Endothelial cell of umbilical vein (primary cell): ENCODE measurements around the gene DYNLRB2. TPM values are rescaled to one million over a fixed set of nuclear protein-coding genes. Genes with fewer than 3 reads are reported as not detected.

Experiments used
- BruUV-seq: library from RNA; stranded (reverse); fragments of 400-500 nt; replicated peaks from 2 replicates; lab custom pipeline; 2021; lab: Mats Ljungman, UMichigan
- CTCF ChIA-PET: fragments of 300-600, 350-600 bp; sonication (Branson Sonifier 250); formaldehyde crosslinking; loops from one replicate; lab custom pipeline; 2021; ENCODE audit warnings: antibody characterized with exemption, inconsistent platforms; lab: Charles Lee
- POLR2A ChIA-PET: fragments of 300-600, 350-600 bp; sonication (Branson Sonifier 250); formaldehyde crosslinking; loops from one replicate; lab custom pipeline; 2021; ENCODE audit warnings: antibody characterized with exemption, inconsistent platforms; lab: Charles Lee
- DNase-seq: peaks from one replicate; pipeline ENCODE4 v3.0.0-alpha.2; 2011; ENCODE audit warnings: low read depth, low spot score
- FAIRE-seq: peaks from 2 replicates; lab custom pipeline; 2011; peaks lifted over from hg19 to GRCh38; lab: Jason Lieb, UNC
- H2AFZ ChIP-seq: 2 replicates; pipeline ENCODE4 v1.6.0; 2012; ENCODE audit warnings: low read depth, low read length, control low read depth, inconsistent platforms
- H3K27ac ChIP-seq: 2 replicates; pipeline ENCODE4 v1.5.1; 2011; ENCODE audit warnings: low read depth, mild to moderate bottlenecking, control low read depth, low read length, moderate library complexity; ENCODE audit not compliant: insufficient read depth
- H3K27me3 ChIP-seq, 2 experiments: 2 replicates each; pipeline versions ENCODE4 v1.6.0 to v1.6.1; 2011; ENCODE audit warnings: low read length in 2 of 2, mixed read lengths in 1 of 2; ENCODE audit not compliant: control insufficient read depth in 2 of 2, insufficient read depth in 2 of 2
- H3K36me3 ChIP-seq, 2 experiments: 2 replicates in 1 of 2; 3 replicates in 1 of 2; pipeline ENCODE4 v1.5.1; 2011; ENCODE audit warnings: low read length in 2 of 2, mild to moderate bottlenecking in 1 of 2, moderate library complexity in 1 of 2; ENCODE audit not compliant: control insufficient read depth in 2 of 2, insufficient read depth in 2 of 2; ENCODE audit errors: extremely low read depth in 1 of 2
- H3K4me1 ChIP-seq: 3 replicates; pipeline ENCODE4 v1.5.1; 2011; ENCODE audit warnings: mild to moderate bottlenecking, low read length; ENCODE audit not compliant: control insufficient read depth, insufficient read depth; ENCODE audit errors: extremely low read depth
- H3K4me2 ChIP-seq: 2 replicates; pipeline ENCODE4 v1.6.1; 2011; ENCODE audit warnings: low read length, control low read depth, mixed read lengths; ENCODE audit not compliant: insufficient read depth
- H3K4me3 ChIP-seq, 3 experiments: fragments of 200-600 bp in 1 of 3; sonication (generic), shearing (Covaris generic) in 1 of 3; replicated peaks in 1 of 3; 2 replicates each; pipeline ENCODE4 v1.5.1; 2011 to 2016; ENCODE audit warnings: control low read depth in 3 of 3, low read length in 3 of 3, mild to moderate bottlenecking in 2 of 3, inconsistent platforms in 1 of 3, low read depth in 1 of 3, moderate library complexity in 1 of 3; ENCODE audit not compliant: insufficient read depth in 1 of 3
- H3K79me2 ChIP-seq: 2 replicates; pipeline ENCODE4 v1.6.0; 2012; ENCODE audit warnings: low read length, inconsistent platforms; ENCODE audit not compliant: control insufficient read depth, insufficient read depth
- H3K9ac ChIP-seq: replicated peaks from 2 replicates; pipeline ENCODE3; 2011; ENCODE audit warnings: low read length, control low read depth; ENCODE audit not compliant: insufficient read depth; ENCODE audit errors: extremely low read depth
- H3K9me1 ChIP-seq: replicated peaks from 3 replicates; pipeline ENCODE4 v1.6.0; 2011; ENCODE audit warnings: mild to moderate bottlenecking, low read length; ENCODE audit not compliant: control insufficient read depth, insufficient read depth; ENCODE audit errors: extremely low read depth
- H3K9me3 ChIP-seq: replicated peaks from 2 replicates; pipeline ENCODE4 v1.5.1; 2012; ENCODE audit warnings: low read length, inconsistent platforms; ENCODE audit not compliant: control insufficient read depth, insufficient read depth
- H4K20me1 ChIP-seq: replicated peaks from 2 replicates; pipeline ENCODE3; 2011; ENCODE audit warnings: mild to moderate bottlenecking, low read length; ENCODE audit not compliant: control insufficient read depth, insufficient read depth; ENCODE audit errors: extremely low read depth
- EZH2 ChIP-seq: IDR thresholded peaks from 2 replicates; pipeline ENCODE4 v1.6.1; 2012; ENCODE audit warnings: borderline replicate concordance, low read depth, mild to moderate bottlenecking, moderate library complexity, low read length, inconsistent platforms; ENCODE audit not compliant: severe bottlenecking
- FOS ChIP-seq: IDR thresholded peaks from 2 replicates; pipeline ENCODE4 v1.6.1; 2011; ENCODE audit warnings: mild to moderate bottlenecking, low read length, moderate library complexity, borderline replicate concordance; ENCODE audit not compliant: insufficient read depth
- GATA2 ChIP-seq: IDR thresholded peaks from 2 replicates; pipeline ENCODE4 v1.7.0; 2011; ENCODE audit warnings: low read depth, mild to moderate bottlenecking, moderate library complexity, mixed read lengths, low read length; ENCODE audit not compliant: insufficient read length, insufficient read depth
- JUN ChIP-seq: IDR thresholded peaks from 2 replicates; pipeline ENCODE4 v1.6.1; 2011; ENCODE audit warnings: borderline replicate concordance, low read depth; ENCODE audit not compliant: insufficient read length, insufficient read depth
- MYC ChIP-seq: IDR thresholded peaks from one replicate; pipeline ENCODE4 v1.6.1; 2011; ENCODE audit warnings: mild to moderate bottlenecking, low read depth, low read length
- POLR2A ChIP-seq: IDR thresholded peaks from 2 replicates; pipeline ENCODE4 v1.6.1; 2012; ENCODE audit warnings: low read depth, mild to moderate bottlenecking, control low read depth, low read length
- POLR2AphosphoS5 ChIP-seq: IDR thresholded peaks from 2 replicates; pipeline ENCODE4 v1.6.1; 2012; ENCODE audit warnings: low read depth, mild to moderate bottlenecking, control low read depth, low read length, moderate library complexity; ENCODE audit not compliant: insufficient read depth
- dilution Hi-C: fragments of 300-500 bp; cut with MboI; formaldehyde crosslinking; loops from one replicate; pipeline ENCODE4 v1.15.0; 2019; ENCODE audit warnings: low sequenced_read_pairs; ENCODE audit not compliant: extremely low pct_ligation_motif_present
- intact Hi-C: fragments of 100-400 bp; cut with micrococcal nuclease; formaldehyde crosslinking; loops from one replicate; pipeline ENCODE4 v1.10.0; 2022
- polyA plus RNA-seq, 4 experiments: library from polyadenylated mRNA; depleted of rRNA in 3 of 4; stranded (reverse) in 3 of 4; unstranded in 1 of 4; fragments of >200 nt; gene quantifications; 2 replicates each; pipeline versions ENCODE4 v1.2.1 to v1.2.3, GENCODE V29; 2011 to 2012; ENCODE audit warnings: missing spikeins in 1 of 4
- total RNA-seq: library from RNA; stranded (reverse); gene quantifications from 2 replicates; pipeline ENCODE4 v1.2.3, GENCODE V29; 2021
- TF ChIP-seq, protein P1 (sequence below): IDR thresholded peaks from 2 replicates; pipeline ENCODE4 v1.6.1; 2011; ENCODE audit not compliant: insufficient read depth, insufficient read length
- TF ChIP-seq, protein P2 (sequence below), 2 donors: IDR thresholded peaks; 1 replicate in 1 of 2; 2 replicates in 1 of 2; pipeline ENCODE4 v1.5.1; 2011; ENCODE audit warnings: low read length in 2 of 2, mild to moderate bottlenecking in 2 of 2, moderate library complexity in 2 of 2, control low read depth in 1 of 2, inconsistent platforms in 1 of 2, low read depth in 1 of 2; ENCODE audit not compliant: insufficient read depth in 1 of 2; ENCODE audit errors: extremely low read depth in 1 of 2

The DYNLRB2 gene
- total and polyA plus RNA-seq, 2 donors (not counting 3 experiments of a cell fraction or from before 2014, with no cell fraction given): not detected

GRCh38 chr16:80587071-80587470, 46.3 kb downstream of the DYNLRB2 start:
- no TSS peak for BruUV-seq
- CTCF ChIA-PET: no interaction called here

More at GRCh38 chr16:80587071-80587470, 46.3 kb downstream of the DYNLRB2 start:
- POLR2A ChIA-PET: no interaction called here
- H2AFZ ChIP-seq: no peak overlapping the region
- no peak overlapping the region for H3K4me2 ChIP-seq
- H3K27me3 ChIP-seq: no peaks in the 10 kb centered on the region
- no peaks in the 10 kb centered on the region for H4K20me1 ChIP-seq
- H3K9me1 ChIP-seq: no peaks in the 10 kb centered on the region
- no peaks in the 10 kb centered on the region for H3K9me3 ChIP-seq
- dilution Hi-C loops (no loop called here), intact Hi-C loops (no loop called here)
- H3K79me2 ChIP-seq: no peaks in the 10 kb centered on the region
- no peak for FAIRE-seq
- no peaks in the 10 kb centered on the region for H3K36me3 ChIP-seq
- TF ChIP-seq FOS (no peak), MYC (no peak), JUN (no peak), EZH2 (no peak), POLR2A (no peak), POLR2AphosphoS5 (no peak), GATA2 (no peak)
- TF ChIP-seq, protein P1, sequence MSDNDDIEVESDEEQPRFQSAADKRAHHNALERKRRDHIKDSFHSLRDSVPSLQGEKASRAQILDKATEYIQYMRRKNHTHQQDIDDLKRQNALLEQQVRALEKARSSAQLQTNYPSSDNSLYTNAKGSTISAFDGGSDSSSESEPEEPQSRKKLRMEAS: no peak
- TF ChIP-seq, protein P2, sequence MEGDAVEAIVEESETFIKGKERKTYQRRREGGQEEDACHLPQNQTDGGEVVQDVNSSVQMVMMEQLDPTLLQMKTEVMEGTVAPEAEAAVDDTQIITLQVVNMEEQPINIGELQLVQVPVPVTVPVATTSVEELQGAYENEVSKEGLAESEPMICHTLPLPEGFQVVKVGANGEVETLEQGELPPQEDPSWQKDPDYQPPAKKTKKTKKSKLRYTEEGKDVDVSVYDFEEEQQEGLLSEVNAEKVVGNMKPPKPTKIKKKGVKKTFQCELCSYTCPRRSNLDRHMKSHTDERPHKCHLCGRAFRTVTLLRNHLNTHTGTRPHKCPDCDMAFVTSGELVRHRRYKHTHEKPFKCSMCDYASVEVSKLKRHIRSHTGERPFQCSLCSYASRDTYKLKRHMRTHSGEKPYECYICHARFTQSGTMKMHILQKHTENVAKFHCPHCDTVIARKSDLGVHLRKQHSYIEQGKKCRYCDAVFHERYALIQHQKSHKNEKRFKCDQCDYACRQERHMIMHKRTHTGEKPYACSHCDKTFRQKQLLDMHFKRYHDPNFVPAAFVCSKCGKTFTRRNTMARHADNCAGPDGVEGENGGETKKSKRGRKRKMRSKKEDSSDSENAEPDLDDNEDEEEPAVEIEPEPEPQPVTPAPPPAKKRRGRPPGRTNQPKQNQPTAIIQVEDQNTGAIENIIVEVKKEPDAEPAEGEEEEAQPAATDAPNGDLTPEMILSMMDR (IDR thresholded peaks at IDR 0.05; ENCODE audit: extremely low read depth in 1 of 2, insufficient read depth in 1 of 2, low read depth in 1 of 2, low read length in 2 of 2): no peak
- no peak overlapping the region for H3K27ac ChIP-seq
- no peak for DNase-seq
- H3K4me1 ChIP-seq: no peaks in the 10 kb centered on the region
- H3K9ac ChIP-seq: no peak overlapping the region
- H3K4me3 ChIP-seq: no peak overlapping the region
